Central memory CD4-positive, alpha-beta T cell (primary cell): Measurements from ENCODE around the gene OMG.
A peak's percentile ranks its signal among the peaks of the same experiment; 100 is the strongest.
"Not testable (repeated sequence)": the region's sequence is repeated elsewhere in the genome, so short reads cannot be mapped to it uniquely, and the experiment has no call there.

Source experiments
- DNase-seq: peaks from one replicate; pipeline ENCODE4 v3.0.0; 2022

The OMG gene

DNA sequence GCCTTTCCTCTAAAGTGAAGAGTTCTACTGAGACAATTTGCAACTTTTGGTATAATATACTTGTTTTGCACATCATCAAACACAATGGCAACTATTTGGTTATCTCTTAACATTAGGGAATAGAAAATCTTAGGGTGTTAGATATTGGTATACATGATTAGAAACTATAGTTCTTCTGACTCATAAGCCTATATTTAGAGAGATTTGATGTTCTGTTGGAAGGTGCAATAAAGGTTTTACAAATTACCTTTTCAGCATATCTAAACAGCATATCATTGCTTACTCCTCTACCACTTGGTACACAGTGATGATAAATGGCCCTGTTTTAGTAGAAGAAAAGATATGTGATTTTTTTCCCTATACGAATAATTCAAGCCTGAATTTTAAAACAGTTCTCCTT is 10.6 kb upstream of the OMG start:
- DNase-seq, result no peak

DNA sequence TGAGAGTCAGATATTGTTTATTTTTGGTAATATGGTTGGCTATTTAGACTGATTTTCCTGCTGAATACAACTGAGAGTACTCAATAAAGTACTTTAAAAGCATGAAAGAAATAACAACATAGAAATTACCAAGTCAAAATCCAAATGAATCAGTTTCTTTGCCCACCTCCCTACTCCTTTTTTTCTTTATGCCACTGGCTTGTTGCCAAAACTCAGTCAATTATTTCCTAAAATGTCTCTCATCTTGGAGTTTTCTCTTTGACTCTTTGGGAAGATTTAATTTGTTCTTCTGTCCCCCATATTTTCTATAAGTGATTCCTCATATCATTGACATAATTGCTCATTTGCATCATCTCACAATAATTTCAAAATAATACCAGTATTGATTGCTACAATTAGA is 2.6 kb upstream of the OMG start:
- DNase-seq, result no peak

- DNase-seq, result no peak
Observed at GRCh38 chr17:31296142-31296541, 897 bp downstream of the OMG start.

- no peak for DNase-seq
Observed at GRCh38 chr17:31295489-31295871, 1.6 kb downstream of the OMG start.

- DNase-seq, result no peak
Observed at GRCh38 chr17:31294820-31295488, 2.1 kb downstream of the OMG start.

DNA sequence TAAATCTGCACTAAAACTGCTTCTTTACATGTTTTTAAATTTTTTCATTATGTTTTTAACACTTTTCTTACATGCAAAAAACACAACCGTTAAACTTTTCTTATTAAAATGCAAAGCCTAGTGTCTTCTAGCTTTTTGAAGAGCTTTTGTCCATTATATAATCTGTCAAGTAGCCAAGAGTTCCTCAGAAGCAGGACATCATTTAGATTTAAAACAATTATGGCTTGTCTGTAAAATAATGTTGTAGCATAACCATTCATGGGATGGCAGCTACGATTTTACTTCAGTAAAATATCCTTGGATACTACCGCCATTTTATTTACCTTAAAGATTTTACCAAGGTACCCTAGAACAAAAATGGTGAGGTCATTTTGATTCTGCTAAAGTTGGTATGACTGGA is 2.8 kb downstream of the OMG start:
- DNase-seq, result no peak

DNA sequence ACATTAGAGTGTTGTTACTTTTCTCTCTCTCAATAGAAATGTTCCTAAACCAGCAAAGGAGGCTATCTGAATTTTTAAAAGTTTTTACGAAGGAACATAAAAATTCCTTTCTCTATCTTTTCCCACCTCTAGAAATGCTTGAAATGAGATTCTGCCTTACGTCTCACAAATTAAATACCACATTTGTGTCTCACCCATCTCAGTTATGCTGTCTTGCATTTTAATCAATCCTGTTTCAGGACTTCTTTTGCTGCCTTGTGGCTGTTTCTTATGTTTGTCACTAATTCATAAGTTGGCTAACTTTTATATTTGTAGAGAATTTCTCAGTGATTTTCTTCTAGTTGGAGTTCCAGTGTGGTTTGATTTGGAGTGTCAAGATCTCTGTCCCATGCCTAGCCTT is 3.5 kb downstream of the OMG start:
- DNase-seq, result no peak

GRCh38 chr17:31291820-31292219 is 5.2 kb downstream of the OMG start:
- DNase-seq, result no peak

DNA sequence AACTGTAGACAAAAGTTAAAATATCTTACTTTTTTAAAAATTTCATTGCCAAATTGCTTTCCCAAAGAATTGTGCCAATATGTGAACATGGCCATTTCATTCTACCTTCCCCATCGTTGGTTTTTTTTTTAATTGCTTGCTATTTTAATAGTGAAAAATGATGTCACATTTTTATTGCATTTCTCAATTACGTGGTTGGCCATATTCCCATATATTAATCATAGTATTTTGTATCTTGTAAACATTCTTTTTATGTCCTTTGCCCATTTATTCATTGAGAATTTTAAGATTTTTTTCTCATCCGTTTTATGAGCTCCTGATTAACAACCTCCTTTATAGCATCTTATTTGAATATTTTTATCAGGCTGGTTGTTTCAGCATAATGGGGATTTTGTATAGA is 7.2 kb downstream of the OMG start:
- no peak for DNase-seq

DNA sequence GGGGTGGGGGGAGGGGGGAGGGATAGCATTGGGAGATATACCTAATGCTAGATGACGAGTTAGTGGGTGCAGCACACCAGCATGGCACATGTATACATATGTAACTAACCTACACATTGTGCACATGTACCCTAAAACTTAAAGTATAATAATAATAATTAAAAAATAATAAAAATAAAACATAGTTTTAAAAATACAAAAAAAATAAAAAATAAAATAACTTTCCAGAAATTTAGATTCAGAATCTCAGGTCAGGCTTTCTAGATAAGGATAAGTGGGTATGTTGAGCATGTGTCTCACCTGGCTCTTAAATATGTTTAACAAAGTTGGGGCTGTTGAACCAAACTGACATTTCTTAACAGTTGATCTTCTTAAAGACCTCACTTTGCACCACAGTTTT is 9.1 kb downstream of the OMG start:
- not testable (repeated sequence) for DNase-seq

GRCh38 chr17:31286587-31286986 is 10.5 kb downstream of the OMG start:
- DNase-seq, result no peak

- no peak for DNase-seq
Observed at GRCh38 chr17:31283841-31284240, 13.2 kb downstream of the OMG start.

GRCh38 chr17:31281061-31281460 is 16.0 kb downstream of the OMG start:
- no peak for DNase-seq

- no peak for DNase-seq
Observed at GRCh38 chr17:31279401-31279800, 17.6 kb downstream of the OMG start.

DNA sequence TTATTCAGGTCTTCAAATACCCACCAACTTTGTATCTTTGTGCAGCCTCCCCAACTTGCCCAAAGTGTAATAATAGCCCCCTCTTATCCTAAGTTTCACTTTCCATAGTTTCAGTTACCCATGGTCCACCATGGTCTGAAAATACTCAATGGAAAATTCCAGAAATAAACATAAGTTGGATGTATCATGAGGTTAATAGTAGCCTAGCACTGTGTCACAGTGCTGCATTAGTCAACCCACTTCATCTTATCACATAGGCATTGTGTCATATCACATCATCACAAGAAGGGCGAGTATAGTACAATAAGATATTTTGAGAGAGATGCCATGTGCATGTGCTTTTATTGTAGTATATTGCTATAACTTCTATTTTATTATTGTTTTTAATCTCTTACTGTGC is 21.9 kb downstream of the OMG start:
- DNase-seq, result no peak

- DNase-seq, result no peak
Observed at GRCh38 chr17:31274252-31274651, 22.8 kb downstream of the OMG start.

DNA sequence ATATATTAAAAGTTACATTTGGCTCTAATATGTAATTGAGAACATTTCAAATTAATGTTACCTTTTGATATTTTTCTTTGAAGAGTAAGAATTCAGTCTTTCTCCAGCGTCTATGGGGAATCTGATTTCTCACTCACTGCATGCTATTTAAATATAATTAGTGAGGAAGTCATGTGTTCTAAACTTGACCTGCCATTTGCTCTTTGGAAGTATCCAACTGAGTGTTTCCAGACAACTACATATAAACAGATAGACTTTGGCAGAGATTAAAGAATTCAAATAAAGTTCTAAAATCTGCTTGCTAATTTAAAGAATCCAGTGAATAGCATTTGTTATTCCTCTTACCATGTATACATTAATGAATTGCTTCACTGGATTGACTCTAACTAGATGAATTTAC is 23.5 kb downstream of the OMG start:
- no peak for DNase-seq

GRCh38 chr17:31272803-31273202 is 24.2 kb downstream of the OMG start:
- DNase-seq, result no peak

- no peak for DNase-seq
Observed at GRCh38 chr17:31272236-31272635, 24.8 kb downstream of the OMG start.

GRCh38 chr17:31269578-31269983 is 27.5 kb downstream of the OMG start:
- DNase-seq, result no peak

- DNase-seq, result no peak
Observed at GRCh38 chr17:31269036-31269577, 27.9 kb downstream of the OMG start.

DNA sequence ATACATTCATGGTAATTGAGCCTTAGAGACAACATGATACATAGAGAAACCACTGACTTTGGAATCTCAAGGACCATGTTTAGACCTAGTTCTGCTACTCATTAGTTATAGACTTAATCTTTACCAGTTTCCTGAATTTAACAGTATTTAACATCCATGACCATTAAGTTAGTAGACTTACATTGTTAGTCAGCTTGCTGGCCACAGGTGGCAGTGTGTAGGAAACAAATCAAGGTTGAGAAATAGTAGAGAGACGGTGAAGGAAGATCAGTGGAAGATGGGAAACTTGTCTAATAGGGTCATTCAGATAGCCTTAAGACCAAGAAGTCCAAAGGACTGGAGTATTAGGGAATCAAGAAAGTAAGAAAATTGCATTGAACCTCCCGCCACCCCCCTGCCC is 31.0 kb downstream of the OMG start:
- peak; percentile 6 for DNase-seq

DNA sequence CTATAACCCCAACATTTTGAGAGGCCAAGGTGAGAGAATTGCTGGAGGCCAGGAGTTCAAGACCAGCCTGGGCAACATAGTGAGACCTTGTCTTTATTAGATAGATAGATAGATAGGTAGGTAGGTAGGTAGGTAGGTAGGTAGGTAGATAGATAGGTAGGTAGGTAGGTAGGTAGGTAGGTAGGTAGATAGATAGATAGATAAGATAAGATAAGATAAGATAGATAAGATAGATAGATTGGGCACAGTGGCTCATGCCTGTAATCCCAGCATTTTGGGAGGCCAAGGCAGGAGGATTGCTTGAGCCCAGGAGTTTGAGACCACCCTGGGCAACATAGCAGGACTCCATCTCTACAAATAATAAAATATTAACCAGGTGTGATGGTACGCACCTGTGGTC is 34.1 kb downstream of the OMG start:
- not testable (repeated sequence) for DNase-seq

DNA sequence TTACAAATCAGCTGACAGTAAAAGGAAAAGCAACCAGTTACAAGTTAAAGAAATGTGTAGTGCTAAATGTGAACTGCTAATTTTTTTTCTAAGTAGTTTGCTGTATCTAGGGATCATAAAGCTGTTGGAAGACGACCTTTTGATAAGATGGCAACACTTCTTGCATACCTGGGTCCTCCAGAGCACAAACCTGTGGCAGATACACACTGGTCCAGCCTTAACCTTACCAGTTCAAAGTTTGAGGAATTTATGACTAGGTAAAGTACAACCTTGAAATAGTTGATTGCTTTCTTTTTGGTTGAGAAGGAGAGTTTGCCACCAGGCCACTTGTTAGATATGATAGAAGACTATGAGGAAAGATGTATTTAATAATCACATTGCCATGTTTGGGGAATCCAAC is 35.4 kb downstream of the OMG start:
- no peak for DNase-seq

GRCh38 chr17:31260151-31260550 is 36.9 kb downstream of the OMG start:
- no peak for DNase-seq
